ENCODE data around the gene FAM174B. TPM values are rescaled to one million over a fixed set of nuclear protein-coding genes. Genes with fewer than 3 reads are reported as not detected.

FAM174B gene
- total RNA-seq, 1 experiment from 2014 or later: 0.30 TPM

DNA sequence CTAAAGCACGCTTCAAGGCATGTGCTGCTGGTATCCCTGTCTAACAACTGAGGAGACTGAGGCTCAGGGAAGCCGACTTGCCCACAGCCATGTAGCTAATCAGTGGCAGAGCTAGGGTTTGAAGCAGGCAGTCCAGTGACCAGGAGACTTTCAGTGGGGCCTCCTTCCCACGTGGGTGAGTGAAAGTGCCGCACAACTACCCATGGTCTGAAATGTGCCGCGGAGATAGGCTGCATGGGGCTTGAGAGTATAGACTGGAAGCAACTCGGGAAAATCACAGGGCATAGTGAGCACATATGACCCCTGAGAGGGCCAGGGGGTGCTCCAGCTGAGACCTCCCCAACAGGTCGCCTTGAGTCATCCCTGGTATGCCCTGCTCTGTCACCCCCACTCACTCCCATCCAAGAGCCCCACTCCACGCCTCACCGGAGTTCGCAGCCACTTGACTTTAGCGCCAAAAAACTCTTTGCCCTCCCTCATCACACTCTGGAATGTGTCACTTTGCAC, 19.1 kb downstream of the FAM174B start:
- ChIA-PET POLR2A (no interaction called here), CTCF (interaction anchor here (0.6 kb wide), 1 partner anchor 104 kb away, joined by 3 read pairs; no protein-coding TSS in a partner anchor)
- no peak overlapping the region for H3K4me2 ChIP-seq (ENCODE audit: low read length)

More for the DNA sequence above, 19.1 kb downstream of the FAM174B start:
- TF ChIP-seq POLR2AphosphoS5 (IDR thresholded peaks at IDR 0.05; ENCODE audit: low read depth, low read length): no peak
- TF ChIP-seq SRF (IDR thresholded peaks at IDR 0.05; ENCODE audit: low read depth): no peak
- TF ChIP-seq, protein P1, sequence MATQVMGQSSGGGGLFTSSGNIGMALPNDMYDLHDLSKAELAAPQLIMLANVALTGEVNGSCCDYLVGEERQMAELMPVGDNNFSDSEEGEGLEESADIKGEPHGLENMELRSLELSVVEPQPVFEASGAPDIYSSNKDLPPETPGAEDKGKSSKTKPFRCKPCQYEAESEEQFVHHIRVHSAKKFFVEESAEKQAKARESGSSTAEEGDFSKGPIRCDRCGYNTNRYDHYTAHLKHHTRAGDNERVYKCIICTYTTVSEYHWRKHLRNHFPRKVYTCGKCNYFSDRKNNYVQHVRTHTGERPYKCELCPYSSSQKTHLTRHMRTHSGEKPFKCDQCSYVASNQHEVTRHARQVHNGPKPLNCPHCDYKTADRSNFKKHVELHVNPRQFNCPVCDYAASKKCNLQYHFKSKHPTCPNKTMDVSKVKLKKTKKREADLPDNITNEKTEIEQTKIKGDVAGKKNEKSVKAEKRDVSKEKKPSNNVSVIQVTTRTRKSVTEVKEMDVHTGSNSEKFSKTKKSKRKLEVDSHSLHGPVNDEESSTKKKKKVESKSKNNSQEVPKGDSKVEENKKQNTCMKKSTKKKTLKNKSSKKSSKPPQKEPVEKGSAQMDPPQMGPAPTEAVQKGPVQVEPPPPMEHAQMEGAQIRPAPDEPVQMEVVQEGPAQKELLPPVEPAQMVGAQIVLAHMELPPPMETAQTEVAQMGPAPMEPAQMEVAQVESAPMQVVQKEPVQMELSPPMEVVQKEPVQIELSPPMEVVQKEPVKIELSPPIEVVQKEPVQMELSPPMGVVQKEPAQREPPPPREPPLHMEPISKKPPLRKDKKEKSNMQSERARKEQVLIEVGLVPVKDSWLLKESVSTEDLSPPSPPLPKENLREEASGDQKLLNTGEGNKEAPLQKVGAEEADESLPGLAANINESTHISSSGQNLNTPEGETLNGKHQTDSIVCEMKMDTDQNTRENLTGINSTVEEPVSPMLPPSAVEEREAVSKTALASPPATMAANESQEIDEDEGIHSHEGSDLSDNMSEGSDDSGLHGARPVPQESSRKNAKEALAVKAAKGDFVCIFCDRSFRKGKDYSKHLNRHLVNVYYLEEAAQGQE (IDR thresholded peaks at IDR 0.05; ENCODE audit: low read depth): no peak
- TF ChIP-seq ZFX (IDR thresholded peaks at IDR 0.05): no peak
- TF ChIP-seq, protein P2, sequence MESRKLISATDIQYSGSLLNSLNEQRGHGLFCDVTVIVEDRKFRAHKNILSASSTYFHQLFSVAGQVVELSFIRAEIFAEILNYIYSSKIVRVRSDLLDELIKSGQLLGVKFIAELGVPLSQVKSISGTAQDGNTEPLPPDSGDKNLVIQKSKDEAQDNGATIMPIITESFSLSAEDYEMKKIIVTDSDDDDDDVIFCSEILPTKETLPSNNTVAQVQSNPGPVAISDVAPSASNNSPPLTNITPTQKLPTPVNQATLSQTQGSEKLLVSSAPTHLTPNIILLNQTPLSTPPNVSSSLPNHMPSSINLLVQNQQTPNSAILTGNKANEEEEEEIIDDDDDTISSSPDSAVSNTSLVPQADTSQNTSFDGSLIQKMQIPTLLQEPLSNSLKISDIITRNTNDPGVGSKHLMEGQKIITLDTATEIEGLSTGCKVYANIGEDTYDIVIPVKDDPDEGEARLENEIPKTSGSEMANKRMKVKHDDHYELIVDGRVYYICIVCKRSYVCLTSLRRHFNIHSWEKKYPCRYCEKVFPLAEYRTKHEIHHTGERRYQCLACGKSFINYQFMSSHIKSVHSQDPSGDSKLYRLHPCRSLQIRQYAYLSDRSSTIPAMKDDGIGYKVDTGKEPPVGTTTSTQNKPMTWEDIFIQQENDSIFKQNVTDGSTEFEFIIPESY (IDR thresholded peaks at IDR 0.05; ENCODE audit: extremely low read depth, insufficient replicate concordance, low read length): no peak
- no peak for TF ChIP-seq EZH2phosphoT487 (IDR thresholded peaks at IDR 0.05; ENCODE audit: borderline replicate concordance)
- no peak for TF ChIP-seq ZNF274 (IDR thresholded peaks at IDR 0.05; ENCODE audit: low read depth, low read length)
- TF ChIP-seq, protein P3, sequence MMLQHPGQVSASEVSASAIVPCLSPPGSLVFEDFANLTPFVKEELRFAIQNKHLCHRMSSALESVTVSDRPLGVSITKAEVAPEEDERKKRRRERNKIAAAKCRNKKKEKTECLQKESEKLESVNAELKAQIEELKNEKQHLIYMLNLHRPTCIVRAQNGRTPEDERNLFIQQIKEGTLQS (IDR thresholded peaks at IDR 0.05): no peak
- TF ChIP-seq SIN3A (IDR thresholded peaks at IDR 0.05; ENCODE audit: low read depth): no peak
- Histone ChIP-seq H3K27ac (ENCODE audit: low read depth, low read length) (no peak overlapping the region), H3K36me3 (ENCODE audit: control insufficient read depth in 1 of 2, insufficient read depth in 2 of 2, low read length in 2 of 2) (no peaks in the 10 kb centered on the region), H3K79me2 (ENCODE audit: insufficient read depth, low read length) (no peaks in the 10 kb centered on the region), H3K4me3 (replicated peaks in 1 of 2; ENCODE audit: low read depth in 1 of 2, low read length in 2 of 2) (no peak overlapping the region), H3K9me3 (ENCODE audit: control insufficient read depth in 1 of 2, insufficient read depth in 1 of 2, low read depth in 1 of 2, low read length in 2 of 2) (no peaks in the 10 kb centered on the region), H4K20me1 (ENCODE audit: insufficient read depth) (no peaks in the 10 kb centered on the region), H3K4me1 (ENCODE audit: control insufficient read depth in 1 of 2, insufficient read depth in 2 of 2, low read length in 2 of 2) (peaks cover 0 to 5% of the 10 kb centered on the region in 2 experiments; a peak in 1 of 4 replicates), H3K27me3 (ENCODE audit: insufficient read depth, low read length) (no peaks in the 10 kb centered on the region), H2AFZ (ENCODE audit: low read depth, low read length, poor library complexity, severe bottlenecking) (no peak overlapping the region), H3K9ac (ENCODE audit: low read length) (no peak overlapping the region), H3K9me2 (ENCODE audit: insufficient read depth) (no peaks in the 10 kb centered on the region)
- DNase-seq (ENCODE audit: low read depth, low spot score): no peak
- BruUV-seq (replicated peaks): no TSS peak
- intact Hi-C loops (cut with micrococcal nuclease): no loop called here
- no peak for ATAC-seq
- RAD21 ChIA-PET (ENCODE audit: low non-redundant PET in 1 of 2, low total read pairs in 2 of 2, uncharacterized antibody in 2 of 2, unreplicated experiment in 2 of 2): no interaction called here

Data from HCT116 (cell line).